HG03571 (cell line): ENCODE measurements around the gene YARS2.
"Not testable (repeated sequence)": the region's sequence is repeated elsewhere in the genome, so short reads cannot be mapped to it uniquely, and the experiment has no call there.

ENCODE experiments used
- ATAC-seq: cut with Tn5 transposase; IDR thresholded peaks from one replicate; pipeline ENCODE4 v1.9.1; 2021; ENCODE audit not compliant: unreplicated experiment

Gene YARS2

GRCh38 chr12:32754111-32754510, 1.6 kb downstream of the YARS2 start:
- ATAC-seq, result no peak

- no peak for ATAC-seq
These were observed 2.1 kb downstream of the YARS2 start for GRCh38 chr12:32753605-32754004.

- no peak for ATAC-seq
These were observed 12.4 kb downstream of the YARS2 start for GRCh38 chr12:32743264-32743663.

- ATAC-seq, result no peak
These were observed 13.6 kb downstream of the YARS2 start for GRCh38 chr12:32742133-32742532.

GRCh38 chr12:32739279-32739678, 16.4 kb downstream of the YARS2 start:
- ATAC-seq, result no peak

- ATAC-seq, result no peak
These were observed 18.0 kb downstream of the YARS2 start for GRCh38 chr12:32737715-32738114.

GRCh38 chr12:32736445-32736844, 19.3 kb downstream of the YARS2 start:
- ATAC-seq, result no peak

GRCh38 chr12:32734952-32735351, 20.7 kb downstream of the YARS2 start:
- ATAC-seq, result no peak

- ATAC-seq, result no peak
These were observed 28.5 kb downstream of the YARS2 start for GRCh38 chr12:32727237-32727636.

- ATAC-seq, result no peak
These were observed 29.4 kb downstream of the YARS2 start for GRCh38 chr12:32726286-32726685.

- ATAC-seq, result not testable (repeated sequence)
These were observed 30.4 kb downstream of the YARS2 start for GRCh38 chr12:32725308-32725707.

GRCh38 chr12:32718926-32719325, 36.8 kb downstream of the YARS2 start:
- ATAC-seq, result no peak

- no peak for ATAC-seq
These were observed 40.9 kb downstream of the YARS2 start for GRCh38 chr12:32714772-32715171.

- ATAC-seq, result no peak
These were observed 46.8 kb downstream of the YARS2 start for GRCh38 chr12:32708926-32709325.

GRCh38 chr12:32706335-32707024, 49.2 kb downstream of the YARS2 start:
- ATAC-seq, result no peak

GRCh38 chr12:32705783-32706182, 49.9 kb downstream of the YARS2 start:
- no peak for ATAC-seq

GRCh38 chr12:32702946-32703345, 52.8 kb downstream of the YARS2 start:
- no peak for ATAC-seq

- ATAC-seq, result no peak
These were observed 53.2 kb downstream of the YARS2 start for GRCh38 chr12:32702473-32702872.

- ATAC-seq, result not testable (repeated sequence)
These were observed 56.3 kb downstream of the YARS2 start for GRCh38 chr12:32699437-32699836.

GRCh38 chr12:32698285-32698684, 57.4 kb downstream of the YARS2 start:
- no peak for ATAC-seq

GRCh38 chr12:32697445-32697844, 58.3 kb downstream of the YARS2 start:
- ATAC-seq, result no peak
